Measurements from ENCODE around the gene ZDHHC18.

- no peak for TF ChIP-seq CTCF (IDR thresholded peaks at IDR 0.05; ENCODE audit: insufficient read depth, low read depth, low read length)
- TF ChIP-seq EZH2 (IDR thresholded peaks at IDR 0.05; ENCODE audit: insufficient read depth, low read length): no peak
These were observed 24.7 kb downstream of the ZDHHC18 start for GRCh38 chr1:26851106-26851684.
